Gastrocnemius medialis (tissue), 4 donors: ENCODE results near the gene LILRA1.

Experiments used
- POLR2A ChIP-seq, 2 donors: fragments of 450-650 bp; IDR thresholded peaks; one replicate each; pipeline ENCODE4 v1.6.1; 2017; ENCODE audit warnings: antibody characterized with exemption in 2 of 2, mild to moderate bottlenecking in 2 of 2, moderate library complexity in 2 of 2
- TF ChIP-seq, protein P1 (sequence below), 5 experiments: fragments of 450-650 bp in 3 of 5; fragments of 200-600 bp in 2 of 5; sonication (generic) in 2 of 5; IDR thresholded peaks in 4 of 5; conservative IDR thresholded peaks in 1 of 5; 1 replicate in 4 of 5; 2 replicates in 1 of 5; pipeline ENCODE4 v1.5.1; 2016 to 2019; ENCODE audit warnings: antibody characterized with exemption in 5 of 5, mild to moderate bottlenecking in 3 of 5, moderate library complexity in 3 of 5

GRCh38 chr19:54630782-54631181, 37.4 kb downstream of the LILRA1 start:
- TF ChIP-seq, protein P1, sequence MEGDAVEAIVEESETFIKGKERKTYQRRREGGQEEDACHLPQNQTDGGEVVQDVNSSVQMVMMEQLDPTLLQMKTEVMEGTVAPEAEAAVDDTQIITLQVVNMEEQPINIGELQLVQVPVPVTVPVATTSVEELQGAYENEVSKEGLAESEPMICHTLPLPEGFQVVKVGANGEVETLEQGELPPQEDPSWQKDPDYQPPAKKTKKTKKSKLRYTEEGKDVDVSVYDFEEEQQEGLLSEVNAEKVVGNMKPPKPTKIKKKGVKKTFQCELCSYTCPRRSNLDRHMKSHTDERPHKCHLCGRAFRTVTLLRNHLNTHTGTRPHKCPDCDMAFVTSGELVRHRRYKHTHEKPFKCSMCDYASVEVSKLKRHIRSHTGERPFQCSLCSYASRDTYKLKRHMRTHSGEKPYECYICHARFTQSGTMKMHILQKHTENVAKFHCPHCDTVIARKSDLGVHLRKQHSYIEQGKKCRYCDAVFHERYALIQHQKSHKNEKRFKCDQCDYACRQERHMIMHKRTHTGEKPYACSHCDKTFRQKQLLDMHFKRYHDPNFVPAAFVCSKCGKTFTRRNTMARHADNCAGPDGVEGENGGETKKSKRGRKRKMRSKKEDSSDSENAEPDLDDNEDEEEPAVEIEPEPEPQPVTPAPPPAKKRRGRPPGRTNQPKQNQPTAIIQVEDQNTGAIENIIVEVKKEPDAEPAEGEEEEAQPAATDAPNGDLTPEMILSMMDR (IDR thresholded peaks at IDR 0.05 in 4 of 5, conservative IDR thresholded peaks at IDR 0.05 in 1 of 5) = no peak
- no peak for TF ChIP-seq POLR2A (IDR thresholded peaks at IDR 0.05)
